Measurements from ENCODE around the gene OR10G7. TPM values are rescaled to one million over a fixed set of nuclear protein-coding genes. Genes with fewer than 3 reads are reported as not detected.
"Not testable (repeated sequence)": the region's sequence is repeated elsewhere in the genome, so short reads cannot be mapped to it uniquely, and the experiment has no call there.

OR10G7 gene
- total RNA-seq, 1 donor from 2014 or later = not detected

GRCh38 chr11:124039557-124039956, 1.6 kb downstream of the OR10G7 start:
- H3K27me3 Mint-ChIP-seq (ENCODE audit: low read depth) = no peaks in the 10 kb centered on the region
- TF ChIP-seq, protein P1, sequence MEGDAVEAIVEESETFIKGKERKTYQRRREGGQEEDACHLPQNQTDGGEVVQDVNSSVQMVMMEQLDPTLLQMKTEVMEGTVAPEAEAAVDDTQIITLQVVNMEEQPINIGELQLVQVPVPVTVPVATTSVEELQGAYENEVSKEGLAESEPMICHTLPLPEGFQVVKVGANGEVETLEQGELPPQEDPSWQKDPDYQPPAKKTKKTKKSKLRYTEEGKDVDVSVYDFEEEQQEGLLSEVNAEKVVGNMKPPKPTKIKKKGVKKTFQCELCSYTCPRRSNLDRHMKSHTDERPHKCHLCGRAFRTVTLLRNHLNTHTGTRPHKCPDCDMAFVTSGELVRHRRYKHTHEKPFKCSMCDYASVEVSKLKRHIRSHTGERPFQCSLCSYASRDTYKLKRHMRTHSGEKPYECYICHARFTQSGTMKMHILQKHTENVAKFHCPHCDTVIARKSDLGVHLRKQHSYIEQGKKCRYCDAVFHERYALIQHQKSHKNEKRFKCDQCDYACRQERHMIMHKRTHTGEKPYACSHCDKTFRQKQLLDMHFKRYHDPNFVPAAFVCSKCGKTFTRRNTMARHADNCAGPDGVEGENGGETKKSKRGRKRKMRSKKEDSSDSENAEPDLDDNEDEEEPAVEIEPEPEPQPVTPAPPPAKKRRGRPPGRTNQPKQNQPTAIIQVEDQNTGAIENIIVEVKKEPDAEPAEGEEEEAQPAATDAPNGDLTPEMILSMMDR (conservative IDR thresholded peaks at IDR 0.05) = no peak
- H3K27ac Mint-ChIP-seq (ENCODE audit: unreplicated experiment) = no peak overlapping the region
- no peaks in the 10 kb centered on the region for H3K9me3 Mint-ChIP-seq
- no peaks in the 10 kb centered on the region for H3K36me3 Mint-ChIP-seq (ENCODE audit: low read depth)
- no peak for DNase-seq (ENCODE audit: low read depth, low spot score)
- no peaks in the 10 kb centered on the region for H3K4me1 Mint-ChIP-seq
- no peak overlapping the region for H3K4me3 Mint-ChIP-seq

DNA sequence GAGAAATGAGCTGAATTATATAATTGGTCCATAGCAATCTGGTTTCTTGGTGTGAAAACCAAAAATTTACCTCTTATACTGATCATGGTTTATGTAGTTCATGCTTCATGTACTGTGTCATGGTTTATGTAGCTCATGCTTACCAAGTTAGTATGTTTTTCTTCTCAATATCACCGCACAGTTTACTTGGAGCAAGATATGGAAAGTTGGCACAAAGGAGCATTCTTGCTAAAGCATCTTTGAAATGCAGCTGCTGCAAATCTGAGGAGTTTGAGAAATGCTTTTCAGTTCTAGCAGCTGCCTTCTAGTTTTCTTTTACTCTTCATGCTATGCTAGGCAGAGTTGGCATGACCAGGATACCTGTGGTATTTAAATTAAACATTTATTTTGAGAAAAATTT, 4.5 kb downstream of the OR10G7 start:
- no peak for DNase-seq (ENCODE audit: low read depth, low spot score)
- TF ChIP-seq, protein P1 (conservative IDR thresholded peaks at IDR 0.05) = no peak
- Mint-ChIP-seq H3K4me1 (no peaks in the 10 kb centered on the region), H3K36me3 (ENCODE audit: low read depth) (no peaks in the 10 kb centered on the region), H3K4me3 (no peak overlapping the region), H3K27ac (ENCODE audit: unreplicated experiment) (no peak overlapping the region), H3K27me3 (ENCODE audit: low read depth) (no peaks in the 10 kb centered on the region), H3K9me3 (no peaks in the 10 kb centered on the region)

DNA sequence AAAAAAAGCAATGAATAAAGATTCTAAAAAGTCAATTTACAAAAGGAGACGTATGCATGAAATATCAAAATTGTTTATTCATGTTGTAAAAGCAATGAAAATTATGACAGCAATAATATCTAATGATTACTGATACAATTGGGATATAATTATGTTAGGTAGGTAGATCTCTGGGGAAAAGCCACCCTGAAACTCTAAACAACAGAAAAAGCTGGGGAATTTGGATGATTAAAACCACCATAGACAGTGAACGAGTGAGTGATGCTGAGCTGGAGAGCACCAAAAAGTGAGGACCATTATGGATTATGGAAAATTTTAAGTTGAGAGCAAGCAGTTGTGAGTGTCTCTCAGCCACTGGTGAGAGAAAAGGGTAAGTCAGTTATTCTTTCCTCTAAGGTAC, 14.6 kb downstream of the OR10G7 start, which contains the start of gene OR10G8:
TSS of gene OR10G8 (plus strand) at position 301 of the 400 bp plus-strand sequence. CDS start 2,825 bp downstream, outside the sequence.
- no peaks in the 10 kb centered on the region for H3K36me3 Mint-ChIP-seq (ENCODE audit: low read depth)
- peaks cover 6% of the 10 kb centered on the region for H3K4me1 Mint-ChIP-seq
- H3K27me3 Mint-ChIP-seq (ENCODE audit: low read depth) = no peaks in the 10 kb centered on the region
- no peak within 1 kb of the TSS for H3K27ac Mint-ChIP-seq (ENCODE audit: unreplicated experiment)
- TF ChIP-seq, protein P1 (conservative IDR thresholded peaks at IDR 0.05) = no peak
- DNase-seq (ENCODE audit: low read depth, low spot score) = no peak
- H3K4me3 Mint-ChIP-seq = no peak within 1 kb of the TSS
- H3K9me3 Mint-ChIP-seq = no peaks in the 10 kb centered on the region

DNA sequence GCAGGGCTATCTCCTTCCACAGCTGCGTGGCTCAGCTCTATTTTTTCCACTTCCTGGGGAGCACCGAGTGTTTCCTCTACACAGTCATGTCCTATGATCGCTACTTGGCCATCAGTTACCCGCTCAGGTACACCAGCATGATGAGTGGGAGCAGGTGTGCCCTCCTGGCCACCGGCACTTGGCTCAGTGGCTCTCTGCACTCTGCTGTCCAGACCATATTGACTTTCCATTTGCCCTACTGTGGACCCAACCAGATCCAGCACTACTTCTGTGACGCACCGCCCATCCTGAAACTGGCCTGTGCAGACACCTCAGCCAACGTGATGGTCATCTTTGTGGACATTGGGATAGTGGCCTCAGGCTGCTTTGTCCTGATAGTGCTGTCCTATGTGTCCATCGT, 25.3 kb downstream of the OR10G7 start:
- not testable (repeated sequence) for H3K4me3 Mint-ChIP-seq; H3K4me1 Mint-ChIP-seq; H3K27me3 Mint-ChIP-seq (ENCODE audit: low read depth); H3K27ac Mint-ChIP-seq (ENCODE audit: unreplicated experiment); DNase-seq (ENCODE audit: low read depth, low spot score); H3K9me3 Mint-ChIP-seq; H3K36me3 Mint-ChIP-seq (ENCODE audit: low read depth)

DNA sequence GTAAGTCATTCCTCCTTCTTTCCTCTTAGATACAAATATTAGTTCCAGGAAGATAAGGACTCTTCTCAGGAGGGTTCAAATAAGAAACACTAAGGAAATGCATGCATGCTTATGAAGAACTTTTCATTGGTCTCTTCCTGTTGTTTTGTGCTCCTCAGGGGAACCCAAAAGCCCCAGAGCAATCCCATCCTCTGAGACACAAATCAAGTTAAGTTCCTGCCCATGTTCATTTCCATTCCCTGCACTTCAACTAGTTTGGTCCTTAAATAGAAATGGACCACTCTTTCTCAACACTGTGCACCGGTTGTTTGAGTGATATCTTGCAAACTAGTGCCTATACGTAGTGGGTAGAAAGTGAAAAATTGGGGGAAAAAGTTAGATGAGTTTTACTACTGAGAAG, 28.4 kb downstream of the OR10G7 start, which contains the start of gene OR10G4:
TSS of gene OR10G4 (plus strand) at position 301 of the 400 bp plus-strand sequence. CDS start 2,578 bp downstream, outside the sequence.
- Mint-ChIP-seq H3K36me3 (ENCODE audit: low read depth) (no peaks in the 10 kb centered on the region), H3K27me3 (ENCODE audit: low read depth) (peaks cover 10% of the 10 kb centered on the region), H3K4me1 (no peaks in the 10 kb centered on the region), H3K4me3 (no peak within 1 kb of the TSS), H3K9me3 (no peaks in the 10 kb centered on the region), H3K27ac (ENCODE audit: unreplicated experiment) (no peak within 1 kb of the TSS)
- DNase-seq (ENCODE audit: low read depth, low spot score) = no peak
- TF ChIP-seq, protein P1 (conservative IDR thresholded peaks at IDR 0.05) = no peak

GRCh38 chr11:123995119-123995518, 46.0 kb downstream of the OR10G7 start, which contains the start of gene OR10G6:
Gene OR10G6 (minus strand): TSS chr11:123995161. CDS start chr11:123995161, 0 bp downstream.
- no peak for DNase-seq (ENCODE audit: low read depth, low spot score)
- no peaks in the 10 kb centered on the region for H3K9me3 Mint-ChIP-seq
- H3K4me3 Mint-ChIP-seq = no peak within 1 kb of the TSS
- no peaks in the 10 kb centered on the region for H3K4me1 Mint-ChIP-seq
- peak within 1 kb of the TSS; percentile 59 for H3K27ac Mint-ChIP-seq (ENCODE audit: unreplicated experiment)
- no peaks in the 10 kb centered on the region for H3K36me3 Mint-ChIP-seq (ENCODE audit: low read depth)
- TF ChIP-seq, protein P1 (conservative IDR thresholded peaks at IDR 0.05) = no peak
- H3K27me3 Mint-ChIP-seq (ENCODE audit: low read depth) = no peaks in the 10 kb centered on the region

Other genes starting within 250 kb of the OR10G7 start
- gene OR6M1, start 235.0 kb downstream of the OR10G7 start, total RNA-seq = not detected in 2 replicates
- gene TMEM225, start 155.7 kb downstream of the OR10G7 start, total RNA-seq = not detected in 2 replicates
- not detected in 2 replicates for gene OR8D4, start 139.2 kb downstream of the OR10G7 start, total RNA-seq
- not detected in 2 replicates for gene OR4D5, start 101.7 kb downstream of the OR10G7 start, total RNA-seq
- gene OR6T1, start 97.5 kb downstream of the OR10G7 start, total RNA-seq = not detected in 2 replicates
- not detected in 2 replicates for gene OR10S1, start 63.5 kb downstream of the OR10G7 start, total RNA-seq
- not detected in 2 replicates for gene OR10G6, start 46.2 kb downstream of the OR10G7 start, total RNA-seq
- not detected in 2 replicates for gene OR10G4, start 28.3 kb downstream of the OR10G7 start, total RNA-seq
- not detected in 2 replicates for gene OR10G9, start 18.3 kb downstream of the OR10G7 start, total RNA-seq
- not detected in 2 replicates for gene OR10G8, start 14.5 kb downstream of the OR10G7 start, total RNA-seq
- gene VWA5A, start 74.1 kb upstream of the OR10G7 start, total RNA-seq = 6.1 and 6.4 TPM in 2 replicates
- gene OR10D3, start 142.0 kb upstream of the OR10G7 start, total RNA-seq = not detected in 2 replicates
- gene OR8G1, start 199.8 kb upstream of the OR10G7 start, total RNA-seq = not detected in 2 replicates
- not detected in 2 replicates for gene OR8G5, start 215.1 kb upstream of the OR10G7 start, total RNA-seq

Measured in neural crest cell (in vitro differentiated cells).